Breast epithelium (tissue), 3 donors: Measurements from ENCODE around the gene ASIC4.

Experiments
- POLR2A ChIP-seq: fragments of 450-650 bp; IDR thresholded peaks from one replicate; pipeline ENCODE4 v1.6.1; 2016; ENCODE audit warnings: antibody characterized with exemption, mild to moderate bottlenecking, moderate library complexity
- POLR2AphosphoS5 ChIP-seq, 3 donors: sonication (generic); formaldehyde crosslinking; IDR thresholded peaks; one replicate each; pipeline ENCODE4 v1.6.1; 2017; ENCODE audit warnings: antibody characterized with exemption in 3 of 3
- TF ChIP-seq, protein P1 (sequence below), 3 donors: fragments of 450-650 bp; IDR thresholded peaks; one replicate each; pipeline ENCODE4 v1.5.1; 2016 to 2017; ENCODE audit warnings: antibody characterized with exemption in 3 of 3, mild to moderate bottlenecking in 3 of 3, moderate library complexity in 3 of 3

DNA sequence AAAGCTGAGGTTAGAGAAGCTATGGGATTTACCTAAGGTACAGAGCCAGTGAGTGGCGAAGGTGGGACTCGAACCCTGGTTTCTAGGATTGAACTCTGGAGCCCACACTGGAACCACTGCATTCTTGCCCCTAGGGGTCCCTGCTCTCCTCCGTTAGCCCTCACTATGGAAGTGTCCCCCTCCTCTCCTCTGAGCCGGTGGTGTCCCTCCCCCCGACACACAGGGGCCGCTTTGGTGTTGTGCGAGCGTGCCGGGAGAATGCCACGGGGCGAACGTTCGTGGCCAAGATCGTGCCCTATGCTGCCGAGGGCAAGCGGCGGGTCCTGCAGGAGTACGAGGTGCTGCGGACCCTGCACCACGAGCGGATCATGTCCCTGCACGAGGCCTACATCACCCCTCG is 24.1 kb upstream of the ASIC4 start:
- TF ChIP-seq, protein P1, sequence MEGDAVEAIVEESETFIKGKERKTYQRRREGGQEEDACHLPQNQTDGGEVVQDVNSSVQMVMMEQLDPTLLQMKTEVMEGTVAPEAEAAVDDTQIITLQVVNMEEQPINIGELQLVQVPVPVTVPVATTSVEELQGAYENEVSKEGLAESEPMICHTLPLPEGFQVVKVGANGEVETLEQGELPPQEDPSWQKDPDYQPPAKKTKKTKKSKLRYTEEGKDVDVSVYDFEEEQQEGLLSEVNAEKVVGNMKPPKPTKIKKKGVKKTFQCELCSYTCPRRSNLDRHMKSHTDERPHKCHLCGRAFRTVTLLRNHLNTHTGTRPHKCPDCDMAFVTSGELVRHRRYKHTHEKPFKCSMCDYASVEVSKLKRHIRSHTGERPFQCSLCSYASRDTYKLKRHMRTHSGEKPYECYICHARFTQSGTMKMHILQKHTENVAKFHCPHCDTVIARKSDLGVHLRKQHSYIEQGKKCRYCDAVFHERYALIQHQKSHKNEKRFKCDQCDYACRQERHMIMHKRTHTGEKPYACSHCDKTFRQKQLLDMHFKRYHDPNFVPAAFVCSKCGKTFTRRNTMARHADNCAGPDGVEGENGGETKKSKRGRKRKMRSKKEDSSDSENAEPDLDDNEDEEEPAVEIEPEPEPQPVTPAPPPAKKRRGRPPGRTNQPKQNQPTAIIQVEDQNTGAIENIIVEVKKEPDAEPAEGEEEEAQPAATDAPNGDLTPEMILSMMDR (IDR thresholded peaks at IDR 0.05): no peak
- no peak for TF ChIP-seq POLR2A
- TF ChIP-seq POLR2AphosphoS5 (IDR thresholded peaks at IDR 0.05): no peak
